PC-3 (cell line): ENCODE measurements around the gene VWC2L. TPM values are rescaled to one million over a fixed set of nuclear protein-coding genes. Genes with fewer than 3 reads are reported as not detected.
A peak's percentile ranks its signal among the peaks of the same experiment; 100 is the strongest.

ENCODE experiments used
- ATAC-seq: fragments of 200-7000 bp; cut with Tn5 transposase; 2 replicates; pipeline ENCODE4 v1.9.1; 2020; ENCODE audit warnings: mild to moderate bottlenecking, moderate library complexity
- BruUV-seq: library from RNA; stranded (reverse); fragments of 400-500 nt; replicated peaks from 2 replicates; lab custom pipeline; 2021; lab: Mats Ljungman, UMichigan
- CTCF ChIA-PET: fragments of 300-600 bp; sonication (Branson Sonifier 250); formaldehyde crosslinking; loops from one replicate; lab custom pipeline; 2022; ENCODE audit warnings: antibody characterized with exemption; lab: Charles Lee
- POLR2A ChIA-PET: fragments of 300-600 bp; sonication (Branson Sonifier 250); formaldehyde crosslinking; loops from one replicate; lab custom pipeline; 2022; ENCODE audit warnings: antibody characterized with exemption; ENCODE audit not compliant: unreplicated experiment; lab: Charles Lee
- DNase-seq: peaks from one replicate; pipeline ENCODE4 v3.0.0-alpha.2; 2015
- H2AFZ ChIP-seq: fragments of 300-600 bp; sonication (generic); 2 replicates; pipeline ENCODE4 v1.6.0; 2016; ENCODE audit warnings: antibody characterized with exemption, low read length
- H3F3A ChIP-seq: fragments of 300-600 bp; sonication (generic); one replicate; pipeline ENCODE4 v1.6.0; 2017; ENCODE audit warnings: antibody characterized with exemption, low read length, control low read depth, mild to moderate bottlenecking; ENCODE audit not compliant: unreplicated experiment
- H3K27ac ChIP-seq: fragments of 300-600 bp; sonication (generic); 2 replicates; pipeline ENCODE4 v1.5.1; 2016; ENCODE audit warnings: mild to moderate bottlenecking, low read length
- H3K27me3 ChIP-seq: fragments of 300-600 bp; sonication (generic); 2 replicates; pipeline ENCODE4 v1.6.1; 2016; ENCODE audit warnings: low read length, mixed read lengths
- H3K36me3 ChIP-seq: fragments of 300-600 bp; sonication (generic); 2 replicates; pipeline ENCODE4 v1.6.1; 2016; ENCODE audit warnings: low read depth, mixed run types, low read length, mixed read lengths
- H3K4me1 ChIP-seq: fragments of 300-600 bp; sonication (generic); 2 replicates; pipeline ENCODE4 v1.5.1; 2016; ENCODE audit warnings: low read length; ENCODE audit not compliant: insufficient read depth
- H3K4me2 ChIP-seq: fragments of 300-600 bp; sonication (generic); 2 replicates; pipeline ENCODE4 v1.6.0; 2016; ENCODE audit warnings: low read length
- H3K4me3 ChIP-seq: fragments of 300-600 bp; sonication (generic); 2 replicates; pipeline ENCODE4 v1.5.1; 2016; ENCODE audit warnings: mild to moderate bottlenecking, low read length, mixed read lengths
- H3K79me2 ChIP-seq: fragments of 300-600 bp; sonication (generic); 2 replicates; pipeline ENCODE4 v1.6.1; 2017; ENCODE audit warnings: low read length, mixed read lengths
- H3K9ac ChIP-seq: fragments of 300-600 bp; sonication (generic); 2 replicates; pipeline ENCODE4 v1.6.0; 2016; ENCODE audit warnings: mild to moderate bottlenecking, low read length
- H3K9me2 ChIP-seq: fragments of 300-600 bp; sonication (generic); replicated peaks from 2 replicates; pipeline ENCODE4 v1.6.1; 2016; ENCODE audit warnings: mixed run types, low read length, mixed read lengths
- H3K9me3 ChIP-seq: fragments of 300-600 bp; sonication (generic); 2 replicates; pipeline ENCODE4 v1.6.1; 2016; ENCODE audit warnings: low read length, mixed read lengths
- H4K20me1 ChIP-seq: fragments of 300-600 bp; sonication (generic); 2 replicates; pipeline ENCODE4 v1.6.1; 2016; ENCODE audit warnings: low read length, mixed read lengths
- EZH2 ChIP-seq: fragments of 300-600 bp; sonication (generic); IDR thresholded peaks from one replicate; pipeline ENCODE4 v1.6.1; 2017; ENCODE audit warnings: antibody characterized with exemption, mild to moderate bottlenecking, low read length; ENCODE audit not compliant: unreplicated experiment
- EZH2phosphoT487 ChIP-seq: fragments of 300-600 bp; sonication (generic); IDR thresholded peaks from 2 replicates; pipeline ENCODE4 v1.6.1; 2018; ENCODE audit warnings: mild to moderate bottlenecking, antibody characterized with exemption, low read length, borderline replicate concordance
- intact Hi-C: fragments of 100-400 bp; cut with micrococcal nuclease; formaldehyde crosslinking; loops from 2 replicates; pipeline ENCODE4 v1.9.0; 2023
- total RNA-seq: library from RNA; depleted of rRNA; stranded (reverse); fragments of >200 nt; gene quantifications from 2 replicates; pipeline ENCODE4 v1.2.3, GENCODE V29; 2014
- TF ChIP-seq, protein P1 (sequence below): fragments of 300-600 bp; sonication (generic); conservative IDR thresholded peaks from 2 replicates; pipeline ENCODE4 v1.5.1; 2017; ENCODE audit warnings: antibody characterized with exemption, low read depth, mild to moderate bottlenecking, low read length

VWC2L gene
- total RNA-seq, 1 experiment from 2014 or later, result not detected

DNA sequence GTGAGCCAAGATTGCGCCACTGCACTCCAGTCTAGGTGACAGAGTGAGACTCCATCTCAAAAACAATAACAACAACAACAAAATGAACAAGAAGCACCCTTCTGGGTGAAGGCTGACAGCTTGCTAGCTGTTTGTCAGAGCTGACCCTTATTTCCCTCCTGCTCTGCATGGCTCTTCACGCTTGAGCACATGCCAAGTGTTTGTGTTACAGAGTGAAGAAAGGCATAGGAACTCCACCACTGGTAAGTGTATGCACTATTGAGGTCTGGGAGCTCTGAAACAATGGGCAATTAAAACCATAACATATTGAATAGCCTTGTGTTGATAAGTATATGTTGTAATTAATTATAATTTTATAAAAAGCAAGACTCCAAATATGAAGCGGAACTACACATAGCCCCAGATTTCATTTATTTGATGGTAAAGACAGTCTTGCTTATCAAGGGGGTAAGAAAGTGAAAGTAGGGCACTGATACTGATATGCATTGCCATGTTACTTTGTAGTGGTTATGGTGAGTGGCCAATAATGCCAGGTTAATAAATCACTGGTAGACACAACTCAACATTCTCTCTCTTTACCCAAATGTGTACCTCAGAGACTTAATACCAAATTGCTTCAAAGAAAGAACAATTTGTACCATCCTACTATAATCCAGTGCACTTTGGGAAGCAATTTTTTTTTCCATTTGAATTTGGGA, 163.4 kb downstream of the VWC2L start:
- no peaks in the 10 kb centered on the region for H3F3A ChIP-seq

GRCh38 chr2:214575030-214575429, 164.2 kb downstream of the VWC2L start:
- ChIA-PET CTCF (no interaction called here), POLR2A (no interaction called here)
- intact Hi-C loops, result no loop called here
- H3K27me3 ChIP-seq, result no peaks in the 10 kb centered on the region
- H4K20me1 ChIP-seq, result no peaks in the 10 kb centered on the region
- H3K9me3 ChIP-seq, result no peaks in the 10 kb centered on the region
- ATAC-seq (no peak), DNase-seq (no peak)
- no peak overlapping the region for H3K4me2 ChIP-seq
- no peaks in the 10 kb centered on the region for H3K79me2 ChIP-seq
- H3K36me3 ChIP-seq, result no peaks in the 10 kb centered on the region
- no peak overlapping the region for H2AFZ ChIP-seq
- no TSS peak for BruUV-seq
- no peaks in the 10 kb centered on the region for H3K9me2 ChIP-seq
- no peaks in the 10 kb centered on the region; the same call in 1 of the 2 replicates for H3K4me1 ChIP-seq
- no peak overlapping the region for H3K4me3 ChIP-seq
- no peaks in the 10 kb centered on the region for H3F3A ChIP-seq
- no peak for TF ChIP-seq EZH2
- no peak for TF ChIP-seq EZH2phosphoT487
- H3K27ac ChIP-seq, result no peak overlapping the region
- no peak overlapping the region for H3K9ac ChIP-seq

More for the DNA sequence above, 163.4 kb downstream of the VWC2L start:
- Histone ChIP-seq H3K9me2 (no peaks in the 10 kb centered on the region), H3K27me3 (no peaks in the 10 kb centered on the region), H3K9me3 (no peaks in the 10 kb centered on the region), H2AFZ (no peak overlapping the region), H3K27ac (no peak overlapping the region), H3K4me2 (no peak overlapping the region), H3K4me3 (no peak overlapping the region), H3K9ac (no peak overlapping the region), H3K79me2 (no peaks in the 10 kb centered on the region), H4K20me1 (no peaks in the 10 kb centered on the region), H3K4me1 (no peaks in the 10 kb centered on the region; the same call in 1 of the 2 replicates), H3K36me3 (no peaks in the 10 kb centered on the region)
- POLR2A ChIA-PET, result no interaction called here
- BruUV-seq, result no TSS peak
- intact Hi-C loops, result no loop called here
- DNase-seq, result no peak
- TF ChIP-seq EZH2phosphoT487, result no peak
- TF ChIP-seq, protein P1, sequence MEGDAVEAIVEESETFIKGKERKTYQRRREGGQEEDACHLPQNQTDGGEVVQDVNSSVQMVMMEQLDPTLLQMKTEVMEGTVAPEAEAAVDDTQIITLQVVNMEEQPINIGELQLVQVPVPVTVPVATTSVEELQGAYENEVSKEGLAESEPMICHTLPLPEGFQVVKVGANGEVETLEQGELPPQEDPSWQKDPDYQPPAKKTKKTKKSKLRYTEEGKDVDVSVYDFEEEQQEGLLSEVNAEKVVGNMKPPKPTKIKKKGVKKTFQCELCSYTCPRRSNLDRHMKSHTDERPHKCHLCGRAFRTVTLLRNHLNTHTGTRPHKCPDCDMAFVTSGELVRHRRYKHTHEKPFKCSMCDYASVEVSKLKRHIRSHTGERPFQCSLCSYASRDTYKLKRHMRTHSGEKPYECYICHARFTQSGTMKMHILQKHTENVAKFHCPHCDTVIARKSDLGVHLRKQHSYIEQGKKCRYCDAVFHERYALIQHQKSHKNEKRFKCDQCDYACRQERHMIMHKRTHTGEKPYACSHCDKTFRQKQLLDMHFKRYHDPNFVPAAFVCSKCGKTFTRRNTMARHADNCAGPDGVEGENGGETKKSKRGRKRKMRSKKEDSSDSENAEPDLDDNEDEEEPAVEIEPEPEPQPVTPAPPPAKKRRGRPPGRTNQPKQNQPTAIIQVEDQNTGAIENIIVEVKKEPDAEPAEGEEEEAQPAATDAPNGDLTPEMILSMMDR, result no peak
- no peak for TF ChIP-seq EZH2
- CTCF ChIA-PET, result no interaction called here
- no peak for ATAC-seq

DNA sequence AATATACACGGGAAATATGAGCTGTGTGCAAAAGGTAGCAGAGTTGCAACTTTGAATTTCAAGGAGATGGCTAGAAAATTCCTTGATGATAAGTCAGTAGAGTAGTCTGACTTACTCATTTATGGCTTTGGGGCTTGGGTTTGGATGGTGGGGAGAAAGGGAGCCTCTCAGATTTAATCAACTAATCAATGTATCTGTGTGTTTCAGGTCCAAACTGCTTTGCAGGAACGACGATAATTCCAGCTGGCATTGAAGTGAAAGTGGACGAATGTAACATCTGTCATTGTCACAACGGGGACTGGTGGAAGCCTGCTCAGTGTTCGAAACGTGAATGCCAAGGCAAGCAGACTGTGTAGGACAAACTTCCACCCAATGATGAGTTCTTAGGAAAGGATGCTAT, 164.6 kb downstream of the VWC2L start:
- H3K9me2 ChIP-seq, result no peaks in the 10 kb centered on the region
- CTCF ChIA-PET, result no interaction called here
- H3K4me1 ChIP-seq, result no peaks in the 10 kb centered on the region; the same call in 1 of the 2 replicates
- BruUV-seq, result no TSS peak
- no peaks in the 10 kb centered on the region for H3K27me3 ChIP-seq
- H3K4me3 ChIP-seq, result no peak overlapping the region
- H3F3A ChIP-seq, result no peaks in the 10 kb centered on the region
- ATAC-seq, result no peak
- TF ChIP-seq EZH2phosphoT487 (no peak), EZH2 (no peak)
- TF ChIP-seq, protein P1, result no peak
- DNase-seq, result peak; percentile 25
- H3K79me2 ChIP-seq, result no peaks in the 10 kb centered on the region
- H3K4me2 ChIP-seq, result no peak overlapping the region
- H2AFZ ChIP-seq, result no peak overlapping the region
- intact Hi-C loops, result no loop called here
- H3K36me3 ChIP-seq, result no peaks in the 10 kb centered on the region
- no peaks in the 10 kb centered on the region for H4K20me1 ChIP-seq
- no peak overlapping the region for H3K9ac ChIP-seq
- no peak overlapping the region for H3K27ac ChIP-seq
- POLR2A ChIA-PET, result no interaction called here
- H3K9me3 ChIP-seq, result no peaks in the 10 kb centered on the region
